Endothelial cell of umbilical vein (primary cell): ENCODE data around the gene TRERF1.

Experiments
- POLR2A ChIP-seq: IDR thresholded peaks from 2 replicates; pipeline ENCODE4 v1.6.1; 2012; ENCODE audit warnings: low read depth, mild to moderate bottlenecking, control low read depth, low read length
- POLR2AphosphoS5 ChIP-seq: IDR thresholded peaks from 2 replicates; pipeline ENCODE4 v1.6.1; 2012; ENCODE audit warnings: low read depth, mild to moderate bottlenecking, control low read depth, low read length, moderate library complexity; ENCODE audit not compliant: insufficient read depth
- TF ChIP-seq, protein P1 (sequence below), 2 donors: IDR thresholded peaks; 1 replicate in 1 of 2; 2 replicates in 1 of 2; pipeline ENCODE4 v1.5.1; 2011; ENCODE audit warnings: low read length in 2 of 2, mild to moderate bottlenecking in 2 of 2, moderate library complexity in 2 of 2, control low read depth in 1 of 2, inconsistent platforms in 1 of 2, low read depth in 1 of 2; ENCODE audit not compliant: insufficient read depth in 1 of 2; ENCODE audit errors: extremely low read depth in 1 of 2

- TF ChIP-seq, protein P1, sequence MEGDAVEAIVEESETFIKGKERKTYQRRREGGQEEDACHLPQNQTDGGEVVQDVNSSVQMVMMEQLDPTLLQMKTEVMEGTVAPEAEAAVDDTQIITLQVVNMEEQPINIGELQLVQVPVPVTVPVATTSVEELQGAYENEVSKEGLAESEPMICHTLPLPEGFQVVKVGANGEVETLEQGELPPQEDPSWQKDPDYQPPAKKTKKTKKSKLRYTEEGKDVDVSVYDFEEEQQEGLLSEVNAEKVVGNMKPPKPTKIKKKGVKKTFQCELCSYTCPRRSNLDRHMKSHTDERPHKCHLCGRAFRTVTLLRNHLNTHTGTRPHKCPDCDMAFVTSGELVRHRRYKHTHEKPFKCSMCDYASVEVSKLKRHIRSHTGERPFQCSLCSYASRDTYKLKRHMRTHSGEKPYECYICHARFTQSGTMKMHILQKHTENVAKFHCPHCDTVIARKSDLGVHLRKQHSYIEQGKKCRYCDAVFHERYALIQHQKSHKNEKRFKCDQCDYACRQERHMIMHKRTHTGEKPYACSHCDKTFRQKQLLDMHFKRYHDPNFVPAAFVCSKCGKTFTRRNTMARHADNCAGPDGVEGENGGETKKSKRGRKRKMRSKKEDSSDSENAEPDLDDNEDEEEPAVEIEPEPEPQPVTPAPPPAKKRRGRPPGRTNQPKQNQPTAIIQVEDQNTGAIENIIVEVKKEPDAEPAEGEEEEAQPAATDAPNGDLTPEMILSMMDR (IDR thresholded peaks at IDR 0.05; ENCODE audit: extremely low read depth in 1 of 2, insufficient read depth in 1 of 2, low read depth in 1 of 2, low read length in 2 of 2), result no peak
- TF ChIP-seq POLR2AphosphoS5, result no peak
- TF ChIP-seq POLR2A, result no peak
Measured at GRCh38 chr6:42304053-42304712, 147.5 kb downstream of the TRERF1 start.
